A549 (cell line): ENCODE measurements around the gene PARVB. TPM values are rescaled to one million over a fixed set of nuclear protein-coding genes. Genes with fewer than 3 reads are reported as not detected.

Experiments
- ATAC-seq, 2 experiments: fragments of 200-7000 bp in 1 of 2; fragments of >200 bp in 1 of 2; cut with Nextera tagmentation in 1 of 2; cut with Tn5 transposase in 1 of 2; 3 replicates each; pipeline versions ENCODE4 v1.8.0 to v1.9.1; 2018 to 2020; ENCODE audit warnings: mild to moderate bottlenecking in 1 of 2, moderate library complexity in 1 of 2
- CTCF ChIA-PET: fragments of 300-600 bp; sonication (Branson Sonifier 250); formaldehyde crosslinking; extraction: SDS; loops from one replicate; lab custom pipeline; 2021; ENCODE audit warnings: antibody characterized with exemption, inconsistent platforms; lab: Yijun Ruan, JAX
- POLR2A ChIA-PET: fragments of 350-600 bp; formaldehyde crosslinking; extraction: SDS; loops from one replicate; lab custom pipeline; 2021; ENCODE audit warnings: antibody characterized with exemption, inconsistent platforms; lab: Yijun Ruan, JAX
- DNase-seq, 2 experiments: peaks; one replicate each; pipeline versions ENCODE4 v3.0.0 to v3.0.0-alpha.2; 2011 to 2016; ENCODE audit warnings: low read depth in 1 of 2, low spot score in 1 of 2
- FAIRE-seq: peaks from 2 replicates; lab custom pipeline; 2011; peaks lifted over from hg19 to GRCh38; lab: Jason Lieb, UNC
- H3K27ac ChIP-seq, 2 experiments: fragments of >200 bp; sonication (Bioruptor Twin); formaldehyde crosslinking; 3 replicates each; pipeline ENCODE4 v1.5.1; 2016 to 2017
- H3K4me1 ChIP-seq: fragments of >200 bp; sonication (Bioruptor Twin); formaldehyde crosslinking; 3 replicates; pipeline ENCODE4 v1.6.1; 2016
- H3K4me2 ChIP-seq: fragments of >200 bp; sonication (Bioruptor Twin); formaldehyde crosslinking; 3 replicates; pipeline ENCODE4 v1.6.1; 2016
- H3K4me3 ChIP-seq: fragments of >200 bp; sonication (Bioruptor Twin); formaldehyde crosslinking; 3 replicates; pipeline ENCODE4 v1.5.1; 2016
- H3K9me3 ChIP-seq: fragments of >200 bp; sonication (Bioruptor Twin); formaldehyde crosslinking; 3 replicates; pipeline ENCODE4 v1.6.1; 2016
- ATOH8 ChIP-seq: fragments of 250-450 bp; sonication (Bioruptor Pico); IDR thresholded peaks from 2 replicates; pipeline ENCODE4 v1.5.0; 2020; ENCODE audit warnings: low read depth, mild to moderate bottlenecking, moderate library complexity
- CBX8 ChIP-seq: fragments of 200-600 bp; sonication (generic); IDR thresholded peaks from 2 replicates; pipeline ENCODE4 v1.6.1; 2016
- EHF ChIP-seq: fragments of 250-450 bp; sonication (Bioruptor Pico); IDR thresholded peaks from 2 replicates; pipeline ENCODE4 v1.5.0; 2020; ENCODE audit warnings: mild to moderate bottlenecking
- ELK1 ChIP-seq: fragments of 150-350 bp; IDR thresholded peaks from 2 replicates; pipeline ENCODE4 v1.6.1; 2014; ENCODE audit warnings: low read depth, mild to moderate bottlenecking, low read length
- EP300 ChIP-seq, 2 experiments: fragments of >200 bp; sonication (Bioruptor Twin); formaldehyde crosslinking; IDR thresholded peaks; 2 replicates in 1 of 2; 3 replicates in 1 of 2; pipeline ENCODE4 v1.6.1; 2016 to 2017
- FOSL2 ChIP-seq, 2 experiments: fragments of 450-650 bp in 1 of 2; fragments of >200 bp in 1 of 2; sonication (Bioruptor Twin) in 1 of 2; formaldehyde crosslinking; IDR thresholded peaks; 2 replicates each; pipeline versions ENCODE4 v1.5.0 to v1.6.1; 2016 to 2020; ENCODE audit warnings: mild to moderate bottlenecking in 1 of 2, moderate library complexity in 1 of 2
- HEYL ChIP-seq: fragments of 250-450 bp; sonication (Bioruptor Pico); IDR thresholded peaks from 2 replicates; pipeline ENCODE4 v1.8.0; 2021; ENCODE audit warnings: mild to moderate bottlenecking, moderate library complexity
- HMGXB4 ChIP-seq: fragments of 250-450 bp; sonication (Bioruptor Pico); IDR thresholded peaks from 2 replicates; pipeline ENCODE4 v1.5.0; 2021; ENCODE audit warnings: mild to moderate bottlenecking, moderate library complexity, borderline replicate concordance
- HOXB13 ChIP-seq: fragments of 250-450 bp; sonication (Bioruptor Pico); IDR thresholded peaks from 2 replicates; pipeline ENCODE4 v1.5.0; 2020; ENCODE audit warnings: low read depth, mild to moderate bottlenecking, moderate library complexity
- HOXB5 ChIP-seq: fragments of 250-450 bp; sonication (Bioruptor Pico); IDR thresholded peaks from 2 replicates; pipeline ENCODE4 v1.5.0; 2020; ENCODE audit warnings: mild to moderate bottlenecking, moderate library complexity
- JUN ChIP-seq, 2 experiments: fragments of >200 bp; sonication (Bioruptor Twin); formaldehyde crosslinking; IDR thresholded peaks; 2 replicates in 1 of 2; 3 replicates in 1 of 2; pipeline ENCODE4 v1.6.1; 2016 to 2017
- MAZ ChIP-seq: fragments of 150-350 bp; IDR thresholded peaks from 2 replicates; pipeline ENCODE4 v1.6.1; 2014; ENCODE audit warnings: antibody characterized with exemption, low read depth, low read length, borderline replicate concordance
- MYC ChIP-seq: IDR thresholded peaks from 2 replicates; pipeline ENCODE4 v1.6.1; 2012; ENCODE audit warnings: mild to moderate bottlenecking, inconsistent platforms, low read length, improper control_type of control experiment, borderline replicate concordance
- POLR2AphosphoS2 ChIP-seq: conservative IDR thresholded peaks from 2 replicates; pipeline ENCODE4 v1.6.1; 2012; ENCODE audit warnings: low read length, improper control_type of control experiment, inconsistent platforms
- REST ChIP-seq: fragments of 200-600 bp; sonication (generic); IDR thresholded peaks from 2 replicates; pipeline ENCODE4 v1.6.1; 2016; ENCODE audit warnings: antibody characterized with exemption, mild to moderate bottlenecking, moderate library complexity
- SMC3 ChIP-seq: fragments of >200 bp; sonication (Bioruptor Twin); formaldehyde crosslinking; IDR thresholded peaks from 3 replicates; pipeline ENCODE4 v1.6.1; 2018; ENCODE audit warnings: inconsistent platforms
- SREBF2 ChIP-seq: fragments of 450-650 bp; IDR thresholded peaks from 2 replicates; pipeline ENCODE4 v1.6.1; 2014; ENCODE audit warnings: mild to moderate bottlenecking, moderate library complexity
- WGBS: methylation state at CpG from one replicate; pipeline ENCODE4 v1.1.6; 2017; ENCODE audit errors: missing lambda C conversion rate; 5-methylcytosine and 5-hydroxymethylcytosine counted together
- polyA plus RNA-seq, 4 experiments: library from polyadenylated mRNA; depleted of rRNA in 3 of 4; stranded (reverse); fragments of >200 nt; fragmentation: RNase III in 1 of 4; extraction: RNeasy Plus Mini Kit Qiagen cat#74134 plus additional on column Dnase treatment in 1 of 4; gene quantifications; 2 replicates in 3 of 4; 3 replicates in 1 of 4; pipeline ENCODE4 v1.2.3, GENCODE V29; 2011 to 2017

The PARVB gene
- polyA plus RNA-seq, 2 of the 4 experiments (the other 2 are of a cell fraction) = 28.3 to 33.5 TPM

GRCh38 chr22:44181912-44182587 lies 157.9 kb downstream of the PARVB start:
- Histone ChIP-seq H3K4me1 (no peaks in the 10 kb centered on the region), H3K4me3 (no peak overlapping the region), H3K27ac (no peak overlapping the region), H3K9me3 (no peaks in the 10 kb centered on the region), H3K4me2 (no peak overlapping the region)
- TF ChIP-seq ELK1 (no peak), JUN (IDR thresholded peaks at IDR 0.05) (no peak), MYC (no peak), CBX8 (no peak), SREBF2 (no peak), MAZ (no peak), HEYL (no peak), REST (no peak), EHF (CRISPR knock-in tag) (no peak), ATOH8 (CRISPR knock-in tag) (no peak), HMGXB4 (CRISPR knock-in tag) (no peak), HOXB5 (CRISPR knock-in tag) (no peak)
- ATAC-seq = no peak
- no CpG with 5 or more reads among the region's 17 CpGs for WGBS
- no peak for DNase-seq
- no peak for FAIRE-seq
- ChIA-PET POLR2A (no interaction called here), CTCF (no interaction called here)

- POLR2A ChIA-PET = no interaction called here
- H3K4me2 ChIP-seq = no peak overlapping the region
- no peak for TF ChIP-seq SMC3
- no peak for TF ChIP-seq EP300 (IDR thresholded peaks at IDR 0.05)
- no peak for TF ChIP-seq POLR2AphosphoS2
- TF ChIP-seq FOSL2 (IDR thresholded peaks at IDR 0.05) = no peak
- TF ChIP-seq FOSL2 (CRISPR knock-in tag; IDR thresholded peaks at IDR 0.05) = no peak
- no peak for TF ChIP-seq HOXB13
- DNase-seq (no peak), FAIRE-seq (no peak), ATAC-seq (no peak)
- no peak overlapping the region for H3K27ac ChIP-seq
- no peaks in the 10 kb centered on the region for H3K9me3 ChIP-seq
- no peaks in the 10 kb centered on the region for H3K4me1 ChIP-seq
- WGBS = 68% methylated on average over 17 of the region's 17 CpGs
- CTCF ChIA-PET = interaction anchor here (1.0 kb wide), 1 partner anchor 159 kb away, joined by 3 read pairs; the partner anchor contains the start of gene PARVB
- no peak overlapping the region for H3K4me3 ChIP-seq
Measured at GRCh38 chr22:44182588-44183286, 158.6 kb downstream of the PARVB start.
